ENCODE data around the gene VWA3A.
"Not testable (repeated sequence)": the region's sequence is repeated elsewhere in the genome, so short reads cannot be mapped to it uniquely, and the experiment has no call there.

VWA3A gene

DNA sequence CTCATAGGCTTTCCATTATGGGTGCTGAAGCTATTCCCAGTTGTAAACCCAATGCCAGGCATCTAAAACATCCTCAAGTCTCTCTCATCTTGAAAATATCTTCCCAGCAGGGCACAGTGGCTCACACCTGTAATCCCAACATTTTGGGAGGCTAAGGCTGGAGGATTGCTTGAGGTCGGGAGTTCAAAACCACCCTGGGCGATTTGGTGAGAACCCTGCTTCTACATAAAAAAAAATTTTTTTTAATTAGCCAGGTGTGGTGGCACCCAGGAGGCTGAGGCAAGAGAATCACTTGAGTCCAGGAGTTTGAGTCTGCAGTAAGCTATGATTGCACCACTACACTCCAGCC is 100.7 kb downstream of the VWA3A start:
- Histone ChIP-seq H3K27me3 (no peaks in the 10 kb centered on the region), H3K4me1 (peaks cover 13% of the 10 kb centered on the region), H3K9me3 (no peaks in the 10 kb centered on the region), H3K4me3 (ENCODE audit: low read depth, low read length) (no peak overlapping the region), H3K36me3 (no peaks in the 10 kb centered on the region)
- no peak for TF ChIP-seq CTCF (IDR thresholded peaks at IDR 0.05; ENCODE audit: low read depth, low read length)
- DNase-seq, result no peak

DNA sequence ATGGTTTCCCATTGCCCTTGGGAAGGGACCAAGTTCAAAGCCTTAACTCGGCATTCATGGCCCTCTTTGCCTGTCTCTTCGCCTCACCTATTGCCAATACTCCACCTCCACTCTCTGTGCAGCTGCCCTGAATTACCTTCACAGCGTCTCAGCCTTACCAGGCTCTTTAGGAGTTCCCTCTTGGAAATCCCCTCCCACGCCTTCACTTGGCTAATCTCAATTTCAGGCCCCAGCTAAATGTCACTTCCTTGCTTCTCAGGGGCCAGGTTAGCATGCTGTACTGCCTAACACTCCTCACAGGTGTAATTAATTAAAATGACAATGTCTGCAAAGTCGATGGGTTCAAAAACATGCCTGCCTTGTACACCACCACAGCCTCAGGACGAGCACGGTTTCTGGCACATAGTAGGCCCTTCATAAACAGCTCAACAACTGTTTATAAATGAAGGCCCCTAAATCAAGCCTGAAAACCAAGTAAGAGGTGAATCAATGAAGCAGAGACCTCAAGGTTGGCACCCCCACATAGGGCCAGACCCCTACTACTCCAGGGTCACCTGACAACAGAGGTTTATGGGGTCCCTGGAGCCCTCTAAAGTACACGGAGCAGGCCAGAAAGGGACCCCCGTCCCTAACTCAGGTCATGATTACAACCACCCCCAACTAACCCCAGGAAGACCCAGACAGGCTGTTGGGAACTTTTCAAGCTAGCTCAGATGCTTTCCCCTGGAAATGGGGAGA is 102.5 kb downstream of the VWA3A start:
- Histone ChIP-seq H3K9me3 (no peaks in the 10 kb centered on the region), H3K4me3 (ENCODE audit: low read depth, low read length) (no peak overlapping the region), H3K36me3 (no peaks in the 10 kb centered on the region), H3K27me3 (no peaks in the 10 kb centered on the region), H3K4me1 (peaks cover 3% of the 10 kb centered on the region; the same call in 1 of the 2 replicates)
- no peak for DNase-seq
- TF ChIP-seq CTCF (IDR thresholded peaks at IDR 0.05; ENCODE audit: low read depth, low read length), result no peak

- Histone ChIP-seq H3K27me3 (no peaks in the 10 kb centered on the region), H3K4me3 (ENCODE audit: low read depth, low read length) (no peak overlapping the region), H3K4me1 (peaks cover 3% of the 10 kb centered on the region; the same call in 1 of the 2 replicates), H3K36me3 (no peaks in the 10 kb centered on the region), H3K9me3 (no peaks in the 10 kb centered on the region)
- TF ChIP-seq CTCF (IDR thresholded peaks at IDR 0.05; ENCODE audit: low read depth, low read length), result no peak
- DNase-seq, result no peak
Measured at GRCh38 chr16:22195445-22195694, 103.0 kb downstream of the VWA3A start.

DNA sequence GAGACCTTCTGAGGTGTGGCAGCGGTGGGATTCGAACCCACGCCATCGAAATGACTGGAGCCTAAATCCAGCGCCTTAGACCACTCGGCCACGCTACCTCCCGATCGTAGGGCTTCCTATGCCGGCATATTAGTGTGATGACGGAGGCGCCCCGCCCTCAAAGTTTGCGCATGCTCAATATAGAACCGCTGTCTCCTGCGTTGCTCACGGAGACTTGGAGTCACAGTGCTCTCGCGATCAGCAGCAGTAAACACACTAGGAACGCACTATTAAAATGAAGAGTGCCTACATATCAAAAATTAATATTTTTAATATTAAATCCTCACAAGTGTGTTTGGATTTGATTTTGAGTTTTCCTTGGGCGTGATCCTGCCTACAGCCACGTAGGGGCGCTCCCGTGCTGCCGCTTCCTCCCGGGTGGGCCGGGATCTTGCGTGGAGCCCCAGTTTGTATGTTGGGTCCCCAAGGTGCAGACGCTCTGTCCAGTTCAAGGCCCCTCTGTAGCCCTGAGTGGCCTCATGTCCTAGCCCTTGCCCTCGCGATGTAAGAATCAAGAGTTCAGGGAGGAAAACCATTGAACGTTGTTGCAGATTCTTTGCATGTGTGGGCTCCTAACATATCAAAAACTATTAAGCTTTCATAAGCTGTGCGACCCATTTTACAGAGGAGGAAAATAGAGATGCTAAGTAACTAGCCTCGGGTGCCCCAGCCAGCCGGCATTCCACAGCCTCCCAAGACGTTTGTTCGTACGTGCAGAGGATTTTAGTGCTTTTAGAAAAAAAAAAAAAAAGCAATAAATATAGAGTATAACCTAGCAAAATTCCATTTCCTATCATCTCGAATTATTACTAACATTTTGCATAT is 103.6 kb downstream of the VWA3A start:
- peak overlapping the region; percentile 67 for H3K4me3 ChIP-seq (ENCODE audit: low read depth, low read length)
- no peaks in the 10 kb centered on the region for H3K27me3 ChIP-seq
- peak; percentile 84 for TF ChIP-seq CTCF (IDR thresholded peaks at IDR 0.05; ENCODE audit: low read depth, low read length)
- no peaks in the 10 kb centered on the region for H3K9me3 ChIP-seq
- peaks cover 3% of the 10 kb centered on the region; the same call in 1 of the 2 replicates for H3K4me1 ChIP-seq
- peak; percentile 79 for DNase-seq
- no peaks in the 10 kb centered on the region for H3K36me3 ChIP-seq

DNA sequence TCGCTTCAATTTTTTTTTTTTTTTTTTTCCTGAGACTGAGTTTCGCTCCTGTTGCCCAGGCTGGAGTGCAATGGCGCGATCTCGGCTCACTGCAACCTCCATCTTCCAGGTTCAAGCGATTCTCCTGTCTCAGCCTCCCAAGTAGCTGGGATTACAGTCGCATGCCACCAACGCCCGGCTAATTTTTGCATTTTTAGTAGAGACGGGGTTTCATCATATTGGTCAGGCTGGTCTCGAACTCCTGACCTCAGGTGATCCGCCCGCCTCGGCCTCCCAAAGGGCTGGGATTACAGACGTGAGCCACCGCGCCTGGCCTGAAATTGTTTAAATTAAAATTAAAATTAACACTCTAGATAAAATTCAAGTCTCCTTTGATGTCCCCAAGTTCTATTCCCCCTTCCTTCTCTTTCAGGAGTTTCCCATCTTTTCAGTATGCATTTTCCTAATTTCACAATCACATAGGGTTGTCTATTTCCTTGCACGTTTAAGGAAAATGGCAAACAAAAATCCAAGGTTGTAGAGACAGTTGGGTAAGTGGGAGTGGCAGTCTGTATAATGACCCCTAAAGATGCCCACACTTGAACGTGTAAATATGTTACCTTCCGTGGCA is 104.3 kb downstream of the VWA3A start:
- H3K4me3 ChIP-seq (ENCODE audit: low read depth, low read length), result peak overlapping the region; percentile 67
- DNase-seq, H3K4me1 ChIP-seq, H3K27me3 ChIP-seq, H3K9me3 ChIP-seq, H3K36me3 ChIP-seq: not testable (repeated sequence)

GRCh38 chr16:22198547-22199293 is 106.4 kb downstream of the VWA3A start:
- H3K4me3 ChIP-seq (ENCODE audit: low read depth, low read length), result no peak overlapping the region
- H3K9me3 ChIP-seq, result no peaks in the 10 kb centered on the region
- H3K27me3 ChIP-seq, result no peaks in the 10 kb centered on the region
- no peaks in the 10 kb centered on the region for H3K4me1 ChIP-seq
- TF ChIP-seq CTCF (IDR thresholded peaks at IDR 0.05; ENCODE audit: low read depth, low read length), result no peak
- no peaks in the 10 kb centered on the region for H3K36me3 ChIP-seq
- DNase-seq, result no peak
